Prostate gland (tissue), 2 donors: Measurements from ENCODE around the gene ZNF469.
"Not testable (repeated sequence)": the region's sequence is repeated elsewhere in the genome, so short reads cannot be mapped to it uniquely, and the experiment has no call there.

ENCODE experiments used
- POLR2A ChIP-seq: fragments of 450-650 bp; IDR thresholded peaks from one replicate; pipeline ENCODE4 v1.6.1; 2016; ENCODE audit warnings: antibody characterized with exemption, mild to moderate bottlenecking
- POLR2AphosphoS5 ChIP-seq: sonication (generic); formaldehyde crosslinking; IDR thresholded peaks from one replicate; pipeline ENCODE4 v1.6.1; 2017; ENCODE audit warnings: antibody characterized with exemption
- TF ChIP-seq, protein P1 (sequence below), 4 experiments: fragments of 200-600 bp in 2 of 4; fragments of 450-650 bp in 2 of 4; sonication (generic) in 2 of 4; IDR thresholded peaks; 1 replicate in 3 of 4; 2 replicates in 1 of 4; pipeline ENCODE4 v1.5.1; 2016 to 2019; ENCODE audit warnings: antibody characterized with exemption in 4 of 4, mild to moderate bottlenecking in 2 of 4, moderate library complexity in 2 of 4

DNA sequence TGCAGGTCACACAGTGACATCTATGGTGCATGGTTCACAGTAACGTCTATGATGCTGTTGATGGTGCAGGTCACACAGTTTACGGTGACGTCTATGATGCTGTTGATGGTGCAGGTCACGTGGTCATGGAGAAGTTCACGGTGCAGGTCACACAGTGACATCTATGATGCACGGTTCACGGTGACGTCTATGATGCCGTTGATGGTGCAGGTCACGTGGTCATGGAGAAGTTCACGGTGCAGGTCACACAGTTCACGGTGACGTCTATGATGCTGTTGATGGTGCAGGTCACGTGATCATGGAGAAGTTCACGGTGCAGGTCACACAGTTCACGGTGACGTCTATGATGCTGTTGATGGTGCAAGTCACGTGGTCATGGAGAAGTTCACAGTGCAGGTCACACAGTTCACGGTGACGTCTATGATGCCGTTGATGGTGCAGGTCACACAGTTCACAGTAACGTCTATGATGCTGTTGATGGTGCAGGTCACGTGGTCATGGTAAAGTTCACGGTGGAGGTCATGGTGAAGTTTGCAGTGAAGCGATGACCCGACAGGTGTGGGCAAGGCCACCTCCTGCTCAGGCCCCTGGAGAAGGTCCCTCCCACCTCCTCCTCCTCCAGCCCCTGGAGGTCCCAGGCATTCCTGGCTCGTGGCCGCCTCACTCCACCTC, 27.7 kb downstream of the ZNF469 start:
- TF ChIP-seq, protein P1, sequence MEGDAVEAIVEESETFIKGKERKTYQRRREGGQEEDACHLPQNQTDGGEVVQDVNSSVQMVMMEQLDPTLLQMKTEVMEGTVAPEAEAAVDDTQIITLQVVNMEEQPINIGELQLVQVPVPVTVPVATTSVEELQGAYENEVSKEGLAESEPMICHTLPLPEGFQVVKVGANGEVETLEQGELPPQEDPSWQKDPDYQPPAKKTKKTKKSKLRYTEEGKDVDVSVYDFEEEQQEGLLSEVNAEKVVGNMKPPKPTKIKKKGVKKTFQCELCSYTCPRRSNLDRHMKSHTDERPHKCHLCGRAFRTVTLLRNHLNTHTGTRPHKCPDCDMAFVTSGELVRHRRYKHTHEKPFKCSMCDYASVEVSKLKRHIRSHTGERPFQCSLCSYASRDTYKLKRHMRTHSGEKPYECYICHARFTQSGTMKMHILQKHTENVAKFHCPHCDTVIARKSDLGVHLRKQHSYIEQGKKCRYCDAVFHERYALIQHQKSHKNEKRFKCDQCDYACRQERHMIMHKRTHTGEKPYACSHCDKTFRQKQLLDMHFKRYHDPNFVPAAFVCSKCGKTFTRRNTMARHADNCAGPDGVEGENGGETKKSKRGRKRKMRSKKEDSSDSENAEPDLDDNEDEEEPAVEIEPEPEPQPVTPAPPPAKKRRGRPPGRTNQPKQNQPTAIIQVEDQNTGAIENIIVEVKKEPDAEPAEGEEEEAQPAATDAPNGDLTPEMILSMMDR (IDR thresholded peaks at IDR 0.05) = not testable (repeated sequence)
- TF ChIP-seq POLR2A, POLR2AphosphoS5: not testable (repeated sequence)
